Activated T-helper 2 cell treated with anti-CD3 and anti-CD28 coated beads, Interferon-gamma antibody, Interleukin-2, Interleukin-4, amounts not matched to agents 10 μg/mL and 5 μg/mL and 100 μg/mL, durations not matched to agents 14 hours and 24 hours and 36 hours (primary cell): Measurements from ENCODE around the gene SOCS3. TPM values are rescaled to one million over a fixed set of nuclear protein-coding genes. Genes with fewer than 3 reads are reported as not detected.
"Not testable (repeated sequence)": the region's sequence is repeated elsewhere in the genome, so short reads cannot be mapped to it uniquely, and the experiment has no call there.

Experiments used
- DNase-seq: peaks from one replicate; pipeline ENCODE4 v3.0.0; 2021; ENCODE audit warnings: low spot score
- H3K27ac Mint-ChIP-seq: one replicate; pipeline ENCODE4 v1.8.0; 2021; ENCODE audit warnings: mixed read lengths
- H3K27me3 Mint-ChIP-seq: one replicate; pipeline ENCODE4 v1.8.0; 2021; ENCODE audit warnings: low read depth, mixed read lengths
- H3K36me3 Mint-ChIP-seq: one replicate; pipeline ENCODE4 v1.8.0; 2021; ENCODE audit warnings: low read depth, mixed read lengths
- H3K4me1 Mint-ChIP-seq: one replicate; pipeline ENCODE4 v1.8.0; 2021; ENCODE audit warnings: low read depth, mixed read lengths
- H3K4me3 Mint-ChIP-seq: one replicate; pipeline ENCODE4 v1.8.0; 2021; ENCODE audit warnings: low read depth, mild to moderate bottlenecking, moderate library complexity, mixed read lengths
- H3K9me3 Mint-ChIP-seq: one replicate; pipeline ENCODE4 v1.8.0; 2021; ENCODE audit warnings: mixed read lengths
- intact Hi-C: fragments of 100-400 bp; cut with micrococcal nuclease; formaldehyde crosslinking; loops from one replicate; pipeline ENCODE4 v1.15.1; 2023
- total RNA-seq: library from RNA; stranded (reverse); gene quantifications from 2 replicates; pipeline ENCODE4 v1.2.3, GENCODE V29; 2022

Gene SOCS3
- total RNA-seq, 1 donor from 2014 or later = 99.8 TPM

GRCh38 chr17:78313735-78314648 is 45.9 kb downstream of the SOCS3 start:
- Mint-ChIP-seq H3K4me3 (peak overlapping the region; percentile 65), H3K4me1 (peaks cover 37% of the 10 kb centered on the region), H3K36me3 (no peaks in the 10 kb centered on the region), H3K27ac (peak overlapping the region; percentile 62), H3K27me3 (peaks cover 21% of the 10 kb centered on the region), H3K9me3 (no peaks in the 10 kb centered on the region)
- DNase-seq = peak; percentile 49
- intact Hi-C loops = no loop called here

- DNase-seq, H3K27ac Mint-ChIP-seq, H3K4me3 Mint-ChIP-seq, intact Hi-C loops, H3K36me3 Mint-ChIP-seq: not testable (repeated sequence)
- Mint-ChIP-seq H3K4me1 (peaks cover 10% of the 10 kb centered on the region), H3K27me3 (peaks cover 21% of the 10 kb centered on the region), H3K9me3 (peaks cover 11% of the 10 kb centered on the region)
Measured at GRCh38 chr17:78309659-78310255, 50.1 kb downstream of the SOCS3 start.

- H3K27ac Mint-ChIP-seq = no peak overlapping the region
- peaks cover 17% of the 10 kb centered on the region for H3K27me3 Mint-ChIP-seq
- H3K4me3 Mint-ChIP-seq = no peak overlapping the region
- H3K36me3 Mint-ChIP-seq = peaks cover 3% of the 10 kb centered on the region
- intact Hi-C loops = no loop called here
- peaks cover 11% of the 10 kb centered on the region for H3K9me3 Mint-ChIP-seq
- H3K4me1 Mint-ChIP-seq = peaks cover 3% of the 10 kb centered on the region
- no peak for DNase-seq
Measured at GRCh38 chr17:78307887-78308638, 51.8 kb downstream of the SOCS3 start.

- H3K9me3 Mint-ChIP-seq = peaks cover 11% of the 10 kb centered on the region
- peaks cover 3% of the 10 kb centered on the region for H3K36me3 Mint-ChIP-seq
- H3K4me1 Mint-ChIP-seq = peaks cover 2% of the 10 kb centered on the region
- H3K4me3 Mint-ChIP-seq = no peak overlapping the region
- no peak overlapping the region for H3K27ac Mint-ChIP-seq
- intact Hi-C loops = no loop called here
- peaks cover 8% of the 10 kb centered on the region for H3K27me3 Mint-ChIP-seq
- no peak for DNase-seq
Measured at GRCh38 chr17:78306913-78307312, 53.0 kb downstream of the SOCS3 start.

Other genes starting within 250 kb of the SOCS3 start
- 240 and 241 TPM in 2 replicates for gene TMC6, start 231.3 kb downstream of the SOCS3 start, total RNA-seq
- 196 and 208 TPM in 2 replicates for gene TMC8, start 229.3 kb downstream of the SOCS3 start, total RNA-seq
- not detected in 2 replicates for gene C17orf99, start 213.7 kb downstream of the SOCS3 start, total RNA-seq
- 92.5 and 92.9 TPM in 2 replicates for gene SYNGR2, start 191.5 kb downstream of the SOCS3 start, total RNA-seq
- 64.6 and 65.9 TPM in 2 replicates for gene TK1, start 173.0 kb downstream of the SOCS3 start, total RNA-seq
- gene AFMID, start 172.7 kb downstream of the SOCS3 start, total RNA-seq = 27.8 TPM in 2 replicates
- gene BIRC5, start 145.8 kb downstream of the SOCS3 start, total RNA-seq = 48.4 and 48.6 TPM in 2 replicates
- gene TMEM235, start 128.4 kb downstream of the SOCS3 start, total RNA-seq = not detected in 2 replicates
- 59.3 and 64.1 TPM in 2 replicates for gene PGS1, start 18.6 kb upstream of the SOCS3 start, total RNA-seq
- 0.11 and 0.30 TPM in 2 replicates for gene DNAH17, start 217.3 kb upstream of the SOCS3 start, total RNA-seq